GM18520 (cell line): ENCODE data around the gene FIGLA.
A peak's percentile ranks its signal among the peaks of the same experiment; 100 is the strongest.

Source experiments
- ATAC-seq: cut with Tn5 transposase; IDR thresholded peaks from one replicate; pipeline ENCODE4 v1.9.1; 2021; ENCODE audit not compliant: unreplicated experiment

Gene FIGLA

GRCh38 chr2:70776266-70776665 lies 14.2 kb downstream of the FIGLA start:
- no peak for ATAC-seq

DNA sequence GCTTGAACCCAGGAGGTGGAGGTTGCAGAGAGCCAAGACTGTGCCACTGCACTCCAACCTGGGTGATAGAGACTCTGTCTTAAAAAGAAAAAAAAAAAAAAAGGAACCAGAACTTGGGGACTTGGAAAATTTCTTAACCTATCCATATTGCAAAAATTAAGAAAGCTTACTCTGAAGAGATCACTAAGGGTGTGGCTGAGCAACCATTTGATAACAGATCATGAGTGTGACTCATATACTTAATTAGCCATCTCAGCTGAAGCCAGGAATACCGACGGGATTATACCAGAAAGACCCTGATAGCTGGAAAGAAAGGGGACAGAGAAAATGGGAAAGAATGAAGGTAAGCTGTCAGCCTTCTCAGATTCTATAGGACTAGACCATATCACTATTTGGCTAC lies 15.3 kb downstream of the FIGLA start:
- ATAC-seq, result no peak

DNA sequence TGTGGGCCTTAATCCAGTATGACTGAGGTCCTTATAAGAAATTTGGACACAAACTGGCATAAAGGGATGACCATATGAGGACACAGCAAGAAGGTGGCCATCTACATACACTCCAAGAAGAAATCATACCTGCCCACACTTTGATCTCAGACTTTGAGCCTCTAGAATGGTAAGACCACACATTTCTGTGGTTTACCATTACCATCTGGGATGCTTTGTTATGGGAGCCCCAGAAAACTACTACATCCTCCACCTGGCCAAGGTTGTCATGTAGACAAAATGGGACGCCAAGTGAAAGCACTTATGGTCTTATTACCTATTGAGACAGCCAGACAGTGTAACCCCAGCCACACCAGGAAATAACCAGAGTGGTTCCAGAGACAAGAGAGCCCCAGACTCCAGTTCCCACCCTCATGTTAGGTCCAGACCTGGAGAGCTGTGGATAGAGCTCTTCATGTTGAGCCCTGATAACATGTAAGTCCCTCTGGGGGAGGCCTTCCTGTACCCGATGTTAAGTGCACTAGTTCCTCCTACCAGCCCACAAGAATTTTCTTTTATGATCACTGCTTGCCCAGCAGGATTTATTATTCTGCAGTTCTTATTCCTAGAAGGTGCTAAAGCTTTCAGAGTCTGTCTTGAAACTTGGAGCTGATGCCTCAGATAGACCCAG lies 17.8 kb downstream of the FIGLA start:
- no peak for ATAC-seq

GRCh38 chr2:70771446-70771845 lies 19.0 kb downstream of the FIGLA start:
- ATAC-seq, result peak; percentile 78

GRCh38 chr2:70769450-70769849 lies 21.0 kb downstream of the FIGLA start:
- no peak for ATAC-seq

GRCh38 chr2:70768590-70769085 lies 21.8 kb downstream of the FIGLA start:
- ATAC-seq, result no peak

DNA sequence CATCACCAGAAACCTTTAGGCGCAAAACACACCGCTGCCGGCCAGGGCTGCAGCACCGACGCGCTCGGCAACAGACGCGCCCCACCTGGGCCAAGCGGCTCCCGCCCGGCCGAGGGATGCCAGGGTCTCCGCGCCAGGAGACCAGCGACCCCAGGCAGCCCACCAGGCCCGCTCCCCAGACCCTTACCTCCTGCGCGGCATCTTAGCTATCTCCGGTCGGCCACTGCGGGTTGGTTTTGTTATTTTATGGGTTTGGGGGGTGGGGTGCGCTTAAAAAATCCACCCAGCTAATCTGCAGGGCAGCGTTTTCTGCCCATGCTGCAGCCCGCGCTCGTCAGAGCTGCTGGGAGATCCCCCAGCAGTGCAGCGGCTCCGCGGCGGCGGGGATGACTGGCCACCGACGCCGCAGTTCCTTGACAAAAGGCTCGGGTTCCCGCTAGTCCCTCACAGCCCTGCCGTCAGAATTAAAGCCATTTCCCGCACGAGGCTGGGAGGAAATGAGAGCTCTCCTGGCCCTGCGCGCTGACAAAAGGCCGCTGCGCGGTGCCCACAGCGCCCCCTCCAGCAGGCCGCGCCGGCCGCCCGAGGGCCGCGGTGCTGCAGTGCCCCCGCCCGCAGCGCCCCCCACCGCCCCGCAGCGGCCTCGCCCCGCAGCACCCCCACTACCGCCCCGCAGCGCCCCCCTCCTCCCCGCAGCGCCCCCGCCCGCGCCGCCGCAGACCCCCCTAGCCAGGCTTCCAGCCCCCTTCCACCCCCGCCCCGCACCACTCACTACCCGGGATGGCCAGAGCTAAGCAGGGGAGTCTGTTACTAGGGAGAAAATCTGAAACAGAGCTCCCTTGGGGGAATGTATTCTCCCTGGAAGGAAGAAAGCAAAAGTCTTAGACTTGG lies 22.5 kb downstream of the FIGLA start, which contains the start of gene ADD2:
TSS of gene ADD2 (minus strand) at position 502 of the 891 bp plus-strand sequence. CDS start 61,792 bp downstream, outside the sequence.
- no peak for ATAC-seq

GRCh38 chr2:70767079-70767698 lies 23.3 kb downstream of the FIGLA start:
- no peak for ATAC-seq

DNA sequence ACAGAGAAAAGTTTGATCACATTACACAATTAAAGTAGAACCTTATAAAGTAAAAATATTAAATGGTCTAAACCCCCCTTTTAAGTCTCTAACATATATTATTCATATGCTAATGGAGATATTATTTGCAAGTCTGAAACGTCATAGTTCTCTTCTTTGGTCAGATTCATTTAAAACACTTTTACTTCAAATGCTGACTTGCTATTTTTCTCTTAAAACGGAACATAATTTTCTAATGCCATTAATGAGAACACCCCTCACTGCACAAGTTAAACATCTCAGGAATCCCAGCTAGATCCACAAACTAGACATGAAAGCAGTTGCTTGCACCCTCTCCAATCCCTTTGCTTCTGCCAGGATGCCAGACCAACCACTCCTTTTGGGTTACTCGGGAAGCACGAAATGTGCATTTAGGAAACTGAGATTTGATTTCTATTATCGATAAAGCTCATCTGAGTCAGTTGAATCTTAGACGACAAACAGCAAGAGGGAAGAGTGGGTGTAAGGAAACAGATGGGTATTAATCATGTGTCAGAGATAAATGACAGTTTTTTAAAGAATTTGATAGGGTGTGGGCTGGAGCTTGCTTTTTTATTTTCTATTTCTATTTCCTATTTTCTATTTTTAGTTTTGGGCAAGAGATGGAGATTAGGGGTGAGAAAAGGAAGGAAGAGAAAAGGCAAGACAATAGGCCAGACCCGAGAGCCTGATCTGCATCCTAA lies 23.9 kb downstream of the FIGLA start:
- ATAC-seq, result no peak

GRCh38 chr2:70765507-70765906 lies 24.9 kb downstream of the FIGLA start:
- ATAC-seq, result no peak

GRCh38 chr2:70759446-70759845 lies 31.0 kb downstream of the FIGLA start:
- no peak for ATAC-seq

DNA sequence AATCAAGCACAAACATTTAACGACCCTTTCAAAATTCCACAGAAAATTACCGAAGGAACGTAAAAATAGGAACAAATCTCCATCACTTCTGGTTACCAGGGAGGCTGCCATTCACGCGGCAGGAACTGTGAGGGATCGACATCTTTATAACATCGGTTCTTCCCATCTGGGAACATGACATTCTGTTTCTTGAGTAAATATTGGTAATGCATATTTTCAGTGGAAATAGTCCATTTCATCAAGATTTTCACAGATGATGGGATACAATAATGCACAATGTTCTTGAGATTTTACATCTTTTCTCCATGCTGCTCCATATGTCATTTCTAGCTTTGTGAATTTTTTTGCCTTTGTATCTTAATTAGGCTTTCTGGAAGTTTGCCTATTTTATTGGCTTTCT lies 32.5 kb downstream of the FIGLA start:
- no peak for ATAC-seq

GRCh38 chr2:70757360-70757759 lies 33.1 kb downstream of the FIGLA start:
- no peak for ATAC-seq

DNA sequence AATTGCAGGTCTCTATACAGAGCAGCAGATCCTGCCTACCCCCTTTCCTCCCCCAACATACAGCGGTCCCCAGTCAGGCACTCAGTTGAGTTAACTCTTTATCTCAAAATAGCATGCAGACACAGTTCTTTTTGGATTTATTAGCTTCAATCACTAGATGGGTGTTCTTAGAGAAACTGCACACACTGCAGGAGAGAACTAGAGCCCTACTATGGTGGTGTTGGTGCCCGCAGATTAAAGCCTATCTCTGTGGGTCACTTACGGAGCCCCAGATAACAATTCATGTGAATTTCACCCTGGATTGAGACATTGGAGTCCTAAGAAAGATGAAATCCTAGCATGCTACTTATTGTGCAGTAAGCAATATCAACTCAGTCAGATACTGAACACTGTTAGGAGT lies 34.3 kb downstream of the FIGLA start:
- ATAC-seq, result no peak

GRCh38 chr2:70753902-70754301 lies 36.5 kb downstream of the FIGLA start:
- ATAC-seq, result no peak

DNA sequence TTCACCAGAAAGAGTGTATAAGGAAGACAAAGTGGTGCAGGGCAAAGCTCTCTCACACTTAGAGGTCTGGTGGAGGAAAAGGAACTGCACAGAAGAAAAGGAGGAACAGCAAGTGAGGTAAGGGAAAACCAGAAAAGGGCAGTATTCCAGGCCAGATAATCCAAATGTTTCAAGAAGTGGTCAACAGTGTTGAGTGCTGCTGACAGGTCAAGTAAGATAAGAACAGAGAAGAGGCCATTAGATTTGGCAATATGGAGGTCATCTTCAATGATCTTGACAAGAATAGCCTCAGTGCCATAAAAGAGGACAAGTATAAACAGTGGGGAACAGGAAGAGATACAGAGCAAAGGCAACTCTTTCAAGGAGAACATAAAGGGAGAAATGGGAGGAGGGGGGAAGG lies 37.4 kb downstream of the FIGLA start:
- ATAC-seq, result no peak

DNA sequence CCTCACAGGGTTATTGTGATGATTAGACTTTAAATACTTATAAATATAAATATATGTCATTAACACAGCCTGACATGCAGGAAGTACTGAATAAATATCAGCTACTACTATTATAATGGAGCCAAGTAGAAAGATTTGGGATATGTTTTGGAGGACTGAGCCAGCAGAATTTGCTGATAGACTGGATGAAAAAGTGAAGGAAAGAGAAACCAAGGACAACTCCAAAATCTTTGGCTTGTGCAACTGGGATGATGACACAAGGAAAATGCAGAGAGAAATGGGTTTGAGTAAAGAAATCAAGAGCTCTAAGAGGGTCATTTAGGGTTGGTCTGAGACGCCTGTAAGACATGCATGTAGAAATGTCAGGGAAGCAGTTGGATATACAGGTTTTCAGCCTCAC lies 38.0 kb downstream of the FIGLA start:
- ATAC-seq, result no peak

DNA sequence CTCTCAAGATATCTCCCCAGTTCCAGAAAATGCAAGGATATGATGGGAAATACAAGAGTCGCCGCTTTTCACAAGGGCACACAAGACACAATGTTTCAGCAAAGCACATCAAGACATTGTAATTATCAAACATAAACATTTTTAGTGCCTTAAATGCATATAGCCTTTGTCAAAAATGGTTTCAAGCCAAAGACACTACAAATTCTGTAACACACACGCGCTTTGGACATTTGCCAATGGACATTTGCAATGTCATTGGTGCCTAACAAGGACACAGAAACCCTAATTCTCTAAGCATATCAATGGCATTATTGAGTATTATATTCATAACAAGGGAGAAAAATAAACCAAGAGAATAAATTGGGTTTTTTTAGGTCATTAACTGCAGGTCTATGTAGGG lies 38.6 kb downstream of the FIGLA start:
- no peak for ATAC-seq

- ATAC-seq, result no peak
Measured at GRCh38 chr2:70750320-70750719, 40.1 kb downstream of the FIGLA start.

DNA sequence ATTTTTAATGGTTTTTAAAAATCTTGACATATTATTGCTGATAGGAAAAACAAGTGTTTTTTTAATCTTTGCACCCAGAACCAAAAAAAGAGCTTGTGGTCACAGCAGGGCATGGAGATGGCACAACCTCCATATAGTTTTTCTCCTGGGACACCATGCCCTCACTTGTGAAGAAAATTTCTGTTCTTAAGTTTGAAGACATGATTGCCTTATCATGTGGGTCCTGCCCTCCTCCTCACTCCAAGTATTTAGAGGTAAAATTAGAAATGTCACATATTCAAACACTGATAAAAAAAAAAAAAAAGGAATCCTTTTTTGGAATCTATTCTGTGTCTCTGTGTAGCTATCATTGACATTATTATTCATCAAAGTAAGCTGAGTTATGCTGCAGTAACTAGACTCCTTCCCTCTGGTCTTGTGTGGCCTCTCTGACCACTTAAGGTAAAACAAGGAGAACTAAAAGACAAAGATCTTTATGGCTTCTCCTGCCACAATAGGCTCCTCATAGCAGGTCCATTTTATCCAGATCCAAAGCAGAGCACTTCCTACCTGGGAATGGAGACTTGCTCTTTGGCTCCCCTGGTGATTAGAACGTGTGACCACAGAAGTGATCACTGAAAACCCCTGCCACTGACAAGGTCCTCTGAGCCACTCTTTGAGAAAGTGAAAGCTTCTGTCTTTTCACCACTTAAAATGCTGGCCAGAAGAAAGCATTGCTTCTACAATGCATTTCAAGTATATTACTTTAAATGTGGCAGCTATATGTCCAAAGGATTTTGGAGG lies 42.2 kb downstream of the FIGLA start:
- ATAC-seq, result no peak
